ENCODE results near the gene NELL2.
"Not testable (repeated sequence)": the region's sequence is repeated elsewhere in the genome, so short reads cannot be mapped to it uniquely, and the experiment has no call there.

Gene NELL2

GRCh38 chr12:44774815-44775411 is 101.2 kb downstream of the NELL2 start:
- no peak for DNase-seq

GRCh38 chr12:44771485-44772021 is 104.6 kb downstream of the NELL2 start:
- no peak for DNase-seq

DNA sequence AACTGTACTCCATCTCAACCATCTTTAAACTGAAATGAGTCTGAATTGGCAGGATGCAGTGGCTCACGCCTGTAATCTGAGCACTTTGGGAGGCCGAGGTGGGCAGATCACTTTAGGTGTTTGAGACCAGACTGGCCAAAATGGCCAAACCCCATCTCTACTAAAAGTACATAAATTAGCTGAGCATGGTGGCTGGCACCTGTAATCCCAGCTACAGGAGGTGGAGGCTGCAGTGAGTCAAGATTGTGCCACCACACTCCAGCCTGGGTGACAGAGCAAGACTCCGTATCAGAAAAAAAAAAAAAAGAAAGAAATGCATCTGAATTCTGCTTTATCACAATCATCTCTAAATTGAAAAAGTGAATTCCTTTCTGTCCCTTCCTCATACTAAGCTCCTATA is 110.3 kb downstream of the NELL2 start:
- no peak for DNase-seq

- DNase-seq = no peak
Measured at GRCh38 chr12:44763021-44763420, 113.1 kb downstream of the NELL2 start.

GRCh38 chr12:44759289-44759688 is 116.8 kb downstream of the NELL2 start:
- no peak for DNase-seq

DNA sequence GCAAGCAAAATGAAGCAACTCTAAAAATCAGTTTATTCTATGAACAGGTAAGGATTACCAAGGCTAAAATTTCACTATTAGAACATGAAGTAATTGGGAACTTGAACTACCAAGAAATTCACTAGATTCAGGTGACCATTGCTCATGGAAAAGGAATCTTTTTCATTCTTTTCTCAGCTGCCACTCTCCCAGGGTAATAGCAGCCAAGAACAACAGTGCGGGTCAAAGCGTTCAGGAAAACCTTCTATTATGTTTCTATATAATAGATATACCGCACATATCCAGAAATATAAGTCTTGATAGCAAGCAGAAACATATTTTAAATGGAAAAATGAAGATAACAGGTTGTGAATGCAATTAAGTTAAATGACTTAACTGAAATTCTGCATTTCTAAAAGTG is 125.6 kb downstream of the NELL2 start:
- no peak for DNase-seq

GRCh38 chr12:44749566-44749965 is 126.5 kb downstream of the NELL2 start:
- no peak for DNase-seq

- no peak for DNase-seq
Measured at GRCh38 chr12:44748950-44749468, 127.1 kb downstream of the NELL2 start.

GRCh38 chr12:44741292-44741980 is 134.7 kb downstream of the NELL2 start:
- DNase-seq = not testable (repeated sequence)

GRCh38 chr12:44738051-44738450 is 138.1 kb downstream of the NELL2 start:
- no peak for DNase-seq

GRCh38 chr12:44728566-44728965 is 147.5 kb downstream of the NELL2 start:
- no peak for DNase-seq

- no peak for DNase-seq
Measured at GRCh38 chr12:44720265-44720664, 155.8 kb downstream of the NELL2 start.

DNA sequence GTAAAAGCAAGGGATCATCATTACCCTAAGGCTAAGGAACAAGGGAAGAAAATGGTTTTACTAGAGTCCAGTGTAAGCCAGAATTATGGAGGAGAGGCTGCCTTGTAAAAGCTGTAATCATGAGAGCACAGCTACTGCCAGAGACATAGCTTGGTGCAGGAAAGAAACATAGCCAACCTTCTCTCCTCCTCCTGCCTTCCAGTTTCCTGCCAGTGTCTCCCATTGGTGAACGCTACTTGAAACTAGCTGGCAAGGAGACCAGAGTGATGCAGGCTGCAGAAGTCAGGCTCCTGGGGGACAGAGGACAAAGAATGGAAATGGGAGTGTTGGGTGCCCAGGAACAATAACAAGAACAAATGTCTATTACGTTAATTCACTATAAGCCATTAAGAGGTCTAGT is 158.5 kb downstream of the NELL2 start:
- DNase-seq = no peak

- no peak for DNase-seq
Measured at GRCh38 chr12:44716711-44717110, 159.4 kb downstream of the NELL2 start.

GRCh38 chr12:44711736-44712135 is 164.4 kb downstream of the NELL2 start:
- DNase-seq = no peak

GRCh38 chr12:44709166-44709565 is 166.9 kb downstream of the NELL2 start:
- no peak for DNase-seq

- DNase-seq = no peak
Measured at GRCh38 chr12:44708218-44708617, 167.9 kb downstream of the NELL2 start.

- no peak for DNase-seq
Measured at GRCh38 chr12:44703182-44703910, 172.8 kb downstream of the NELL2 start.

DNA sequence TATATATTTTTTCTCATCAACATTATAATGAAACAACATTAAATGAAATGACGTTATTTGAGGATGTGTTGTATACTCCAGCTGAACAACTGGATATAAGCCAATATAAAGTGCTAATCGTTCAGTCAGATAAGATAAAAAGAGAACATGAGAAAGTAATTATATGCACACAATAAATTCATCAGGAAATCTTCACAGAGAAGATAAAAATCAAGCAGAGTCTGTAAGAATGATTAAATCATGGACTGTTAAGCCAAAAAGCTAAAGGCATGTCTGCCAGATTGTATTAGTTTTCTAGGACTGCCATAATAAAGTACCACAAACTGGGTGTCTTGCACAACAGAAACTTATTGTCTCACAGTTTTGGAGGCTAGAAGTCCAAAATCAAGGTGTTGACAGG is 178.6 kb downstream of the NELL2 start:
- no peak for DNase-seq

- DNase-seq = no peak
Measured at GRCh38 chr12:44696542-44696941, 179.6 kb downstream of the NELL2 start.

DNA sequence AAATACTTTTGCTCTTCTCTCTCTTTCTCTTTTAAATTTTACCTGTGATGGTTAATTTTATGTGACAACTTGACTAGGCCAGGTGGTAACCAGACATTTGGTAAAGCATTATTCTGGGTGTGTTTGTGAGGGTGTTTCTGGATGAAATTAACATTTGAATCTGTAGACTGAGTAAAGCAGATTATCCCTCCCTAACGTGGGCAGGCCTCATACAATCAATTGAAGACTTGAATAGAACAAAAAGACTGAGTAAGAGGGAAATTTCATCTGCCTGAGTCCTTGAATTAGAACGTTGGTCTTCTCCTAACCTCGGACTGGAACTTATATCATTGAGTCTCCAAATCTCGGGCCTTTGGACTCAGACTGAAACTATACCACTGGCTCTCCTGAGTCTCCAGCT is 182.1 kb downstream of the NELL2 start:
- DNase-seq = no peak

DNA sequence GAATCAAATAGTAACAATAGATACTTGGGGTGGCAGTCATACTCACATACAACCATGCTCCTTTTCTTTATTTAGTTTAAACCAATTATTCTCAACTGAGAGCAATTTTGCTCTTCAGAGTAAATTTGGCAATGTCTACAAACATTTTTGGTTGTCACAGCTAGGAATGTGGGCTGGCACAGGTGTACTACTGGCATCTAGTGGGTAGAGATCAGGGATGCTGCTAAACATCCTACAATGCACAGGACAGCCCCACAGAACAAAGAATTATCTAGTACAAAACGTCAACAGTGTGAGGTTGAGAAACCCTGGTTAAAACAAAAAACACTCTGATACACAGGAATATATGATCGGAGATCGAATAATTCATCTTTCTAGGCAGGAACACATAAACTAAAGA is 186.5 kb downstream of the NELL2 start:
- DNase-seq = no peak

DNA sequence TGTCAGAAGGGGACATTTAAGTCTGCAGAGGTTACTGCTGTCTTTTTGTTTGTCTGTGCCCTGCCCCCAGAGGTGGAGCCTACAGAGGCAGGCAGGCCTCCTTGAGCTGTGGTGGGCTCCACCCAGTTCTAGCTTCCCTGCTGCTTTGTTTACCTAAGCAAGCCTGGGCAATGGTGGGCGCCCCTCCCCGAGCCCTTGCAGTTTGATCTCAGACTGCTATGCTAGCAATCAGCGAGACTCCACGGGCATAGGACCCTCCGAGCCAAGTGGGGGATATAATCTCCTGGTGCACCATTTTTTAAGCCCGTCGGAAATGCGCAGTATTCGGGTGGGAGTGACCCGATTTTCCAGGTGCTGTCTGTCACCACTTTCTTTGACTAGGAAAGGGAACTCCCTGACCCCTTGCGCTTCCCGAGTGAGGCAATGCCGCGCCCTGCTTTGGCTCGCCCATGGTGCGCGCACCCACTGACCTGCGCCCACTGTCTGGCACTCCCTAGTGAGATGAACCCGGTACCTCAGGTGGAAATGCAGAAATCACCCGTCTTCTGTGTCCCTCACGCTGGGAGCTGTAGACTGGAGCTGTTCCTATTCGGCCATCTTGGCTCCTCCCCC is 189.2 kb downstream of the NELL2 start:
- not testable (repeated sequence) for DNase-seq
